ENCODE data around the gene ELMO2.
A peak's percentile ranks its signal among the peaks of the same experiment; 100 is the strongest.

The ELMO2 gene

GRCh38 chr20:46352370-46352938 is 54.0 kb downstream of the ELMO2 start:
- no peak for DNase-seq (ENCODE audit: low spot score)

- no peak for DNase-seq (ENCODE audit: low spot score)
Observed at GRCh38 chr20:46351357-46352058, 54.9 kb downstream of the ELMO2 start.

- DNase-seq (ENCODE audit: low spot score) = no peak
Observed at GRCh38 chr20:46350986-46351267, 55.5 kb downstream of the ELMO2 start.

GRCh38 chr20:46350201-46350985 is 56.0 kb downstream of the ELMO2 start:
- no peak for DNase-seq (ENCODE audit: low spot score)

- DNase-seq (ENCODE audit: low spot score) = no peak
Observed at GRCh38 chr20:46349742-46350056, 56.7 kb downstream of the ELMO2 start.

- peak; percentile 77 for DNase-seq (ENCODE audit: low spot score)
Observed at GRCh38 chr20:46349035-46349741, 57.2 kb downstream of the ELMO2 start.

- DNase-seq (ENCODE audit: low spot score) = peak; percentile 69
Observed at GRCh38 chr20:46347841-46348803, 58.3 kb downstream of the ELMO2 start.

GRCh38 chr20:46346770-46347169 is 59.6 kb downstream of the ELMO2 start:
- peak; percentile 69 for DNase-seq (ENCODE audit: low spot score)

GRCh38 chr20:46344488-46345162 is 61.8 kb downstream of the ELMO2 start:
- no peak for DNase-seq (ENCODE audit: low spot score)

GRCh38 chr20:46343975-46344357 is 62.4 kb downstream of the ELMO2 start:
- no peak for DNase-seq (ENCODE audit: low spot score)

- DNase-seq (ENCODE audit: low spot score) = peak; percentile 47
Observed at GRCh38 chr20:46343348-46343974, 63.0 kb downstream of the ELMO2 start.

GRCh38 chr20:46342451-46343347 is 63.7 kb downstream of the ELMO2 start:
- no peak for DNase-seq (ENCODE audit: low spot score)

- DNase-seq (ENCODE audit: low spot score) = no peak
Observed at GRCh38 chr20:46342010-46342378, 64.4 kb downstream of the ELMO2 start.

GRCh38 chr20:46341074-46342009 is 65.1 kb downstream of the ELMO2 start:
- DNase-seq (ENCODE audit: low spot score) = no peak

- no peak for DNase-seq (ENCODE audit: low spot score)
Observed at GRCh38 chr20:46339037-46339436, 67.4 kb downstream of the ELMO2 start.

- DNase-seq (ENCODE audit: low spot score) = no peak
Observed at GRCh38 chr20:46336735-46337134, 69.7 kb downstream of the ELMO2 start.

GRCh38 chr20:46334303-46334904 is 72.0 kb downstream of the ELMO2 start:
- DNase-seq (ENCODE audit: low spot score) = no peak
